Activated T-cell treated with anti-CD3 and anti-CD28 coated beads, Interleukin-2, amount 50 U/mL, for 24 hours (primary cell): ENCODE results near the gene PROM2.
"Not testable (repeated sequence)": the region's sequence is repeated elsewhere in the genome, so short reads cannot be mapped to it uniquely, and the experiment has no call there.

Source experiments
- DNase-seq: peaks from one replicate; pipeline ENCODE4 v3.0.0-alpha.2; 2020
- H3K27ac Mint-ChIP-seq: 2 replicates; pipeline ENCODE4 v1.8.0; 2020; ENCODE audit warnings: mild to moderate bottlenecking, mixed read lengths
- H3K27me3 Mint-ChIP-seq: 2 replicates; pipeline ENCODE4 v1.8.0; 2020; ENCODE audit warnings: mixed read lengths
- H3K36me3 Mint-ChIP-seq: 2 replicates; pipeline ENCODE4 v1.8.0; 2020; ENCODE audit warnings: low read depth, mixed read lengths
- H3K4me1 Mint-ChIP-seq: 2 replicates; pipeline ENCODE4 v1.8.0; 2020; ENCODE audit warnings: low read depth, mixed read lengths
- H3K4me3 Mint-ChIP-seq: 2 replicates; pipeline ENCODE4 v1.8.0; 2020; ENCODE audit warnings: mild to moderate bottlenecking, moderate library complexity, mixed read lengths
- H3K9me3 Mint-ChIP-seq: 2 replicates; pipeline ENCODE4 v1.8.0; 2020; ENCODE audit warnings: mixed read lengths

Gene PROM2

GRCh38 chr2:95274291-95275150 lies at the start of gene PROM2:
TSS of gene PROM2 (plus strand) at chr2:95274449. CDS start at chr2:95274586, 137 bp downstream.
- H3K9me3 Mint-ChIP-seq: no peaks in the 10 kb centered on the region
- H3K4me1 Mint-ChIP-seq: no peaks in the 10 kb centered on the region
- H3K27ac Mint-ChIP-seq: no peak within 1 kb of the TSS
- H3K4me3 Mint-ChIP-seq: no peak within 1 kb of the TSS
- no peaks in the 10 kb centered on the region for H3K36me3 Mint-ChIP-seq
- no peak for DNase-seq
- H3K27me3 Mint-ChIP-seq: no peaks in the 10 kb centered on the region

- H3K27ac Mint-ChIP-seq: no peak overlapping the region
- no peaks in the 10 kb centered on the region for H3K4me1 Mint-ChIP-seq
- DNase-seq: no peak
- H3K36me3 Mint-ChIP-seq: peaks cover 48% of the 10 kb centered on the region
- H3K4me3 Mint-ChIP-seq: no peak overlapping the region
- no peaks in the 10 kb centered on the region for H3K27me3 Mint-ChIP-seq
- peaks cover 56% of the 10 kb centered on the region for H3K9me3 Mint-ChIP-seq
These were observed 48.6 kb upstream of the PROM2 start for GRCh38 chr2:95225658-95226057.

- no peak for DNase-seq
- no peak overlapping the region for H3K4me3 Mint-ChIP-seq
- H3K4me1 Mint-ChIP-seq: no peaks in the 10 kb centered on the region
- no peaks in the 10 kb centered on the region for H3K27me3 Mint-ChIP-seq
- peaks cover 52% of the 10 kb centered on the region for H3K9me3 Mint-ChIP-seq
- H3K27ac Mint-ChIP-seq: no peak overlapping the region
- H3K36me3 Mint-ChIP-seq: peaks cover 18% of the 10 kb centered on the region
These were observed 42.5 kb upstream of the PROM2 start for GRCh38 chr2:95231723-95232122.

GRCh38 chr2:95232232-95232631 lies 42.0 kb upstream of the PROM2 start:
- Mint-ChIP-seq H3K36me3 (peaks cover 18% of the 10 kb centered on the region), H3K27me3 (no peaks in the 10 kb centered on the region), H3K4me3 (no peak overlapping the region), H3K9me3 (peaks cover 52% of the 10 kb centered on the region), H3K4me1 (no peaks in the 10 kb centered on the region), H3K27ac (no peak overlapping the region)
- no peak for DNase-seq

- Mint-ChIP-seq H3K9me3 (peaks cover 56% of the 10 kb centered on the region), H3K36me3 (peaks cover 11% of the 10 kb centered on the region), H3K27me3 (no peaks in the 10 kb centered on the region), H3K4me3 (no peak overlapping the region), H3K27ac (no peak overlapping the region), H3K4me1 (no peaks in the 10 kb centered on the region)
- no peak for DNase-seq
These were observed 39.9 kb upstream of the PROM2 start for GRCh38 chr2:95234286-95234785.

GRCh38 chr2:95234816-95235215 lies 39.4 kb upstream of the PROM2 start:
- no peaks in the 10 kb centered on the region for H3K27me3 Mint-ChIP-seq
- no peak overlapping the region for H3K4me3 Mint-ChIP-seq
- DNase-seq: no peak
- no peak overlapping the region for H3K27ac Mint-ChIP-seq
- peaks cover 55% of the 10 kb centered on the region for H3K9me3 Mint-ChIP-seq
- H3K36me3 Mint-ChIP-seq: peaks cover 11% of the 10 kb centered on the region
- no peaks in the 10 kb centered on the region for H3K4me1 Mint-ChIP-seq

GRCh38 chr2:95238131-95238530 lies 36.1 kb upstream of the PROM2 start:
- H3K9me3 Mint-ChIP-seq: peaks cover 56% of the 10 kb centered on the region

GRCh38 chr2:95240091-95240490 lies 34.2 kb upstream of the PROM2 start:
- DNase-seq: no peak
- H3K4me1 Mint-ChIP-seq: no peaks in the 10 kb centered on the region
- no peak overlapping the region for H3K4me3 Mint-ChIP-seq
- peaks cover 53% of the 10 kb centered on the region for H3K9me3 Mint-ChIP-seq
- no peaks in the 10 kb centered on the region for H3K27me3 Mint-ChIP-seq
- H3K27ac Mint-ChIP-seq: no peak overlapping the region
- H3K36me3 Mint-ChIP-seq: peaks cover 19% of the 10 kb centered on the region

More at GRCh38 chr2:95238131-95238530, 36.1 kb upstream of the PROM2 start:
- no peak for DNase-seq
- Mint-ChIP-seq H3K27me3 (no peaks in the 10 kb centered on the region), H3K4me1 (no peaks in the 10 kb centered on the region), H3K4me3 (no peak overlapping the region), H3K36me3 (peaks cover 16% of the 10 kb centered on the region), H3K27ac (no peak overlapping the region)

GRCh38 chr2:95240556-95240955 lies 33.7 kb upstream of the PROM2 start:
- Mint-ChIP-seq H3K9me3 (peaks cover 53% of the 10 kb centered on the region), H3K27me3 (no peaks in the 10 kb centered on the region)

GRCh38 chr2:95242084-95242483 lies 32.2 kb upstream of the PROM2 start:
- not testable (repeated sequence) for H3K27ac Mint-ChIP-seq, DNase-seq, H3K4me1 Mint-ChIP-seq, H3K27me3 Mint-ChIP-seq, H3K4me3 Mint-ChIP-seq
- peaks cover 54% of the 10 kb centered on the region for H3K9me3 Mint-ChIP-seq
- H3K36me3 Mint-ChIP-seq: peaks cover 19% of the 10 kb centered on the region

More at GRCh38 chr2:95240556-95240955, 33.7 kb upstream of the PROM2 start:
- Mint-ChIP-seq H3K4me3 (no peak overlapping the region), H3K36me3 (peaks cover 18% of the 10 kb centered on the region), H3K27ac (no peak overlapping the region), H3K4me1 (no peaks in the 10 kb centered on the region)
- DNase-seq: no peak

- no peak for DNase-seq
- Mint-ChIP-seq H3K4me1 (no peaks in the 10 kb centered on the region), H3K36me3 (no peaks in the 10 kb centered on the region), H3K4me3 (no peak overlapping the region), H3K27me3 (no peaks in the 10 kb centered on the region), H3K9me3 (peaks cover 27% of the 10 kb centered on the region), H3K27ac (no peak overlapping the region)
These were observed 16.0 kb upstream of the PROM2 start for GRCh38 chr2:95258271-95258670.

GRCh38 chr2:95260028-95261023 lies 13.9 kb upstream of the PROM2 start:
- no peak for DNase-seq
- Mint-ChIP-seq H3K27ac (no peak overlapping the region), H3K27me3 (no peaks in the 10 kb centered on the region), H3K9me3 (peaks cover 24% of the 10 kb centered on the region), H3K4me1 (no peaks in the 10 kb centered on the region), H3K4me3 (no peak overlapping the region), H3K36me3 (no peaks in the 10 kb centered on the region)

GRCh38 chr2:95261602-95262001 lies 12.6 kb upstream of the PROM2 start:
- Mint-ChIP-seq H3K27ac (no peak overlapping the region), H3K4me3 (no peak overlapping the region), H3K4me1 (no peaks in the 10 kb centered on the region), H3K36me3 (no peaks in the 10 kb centered on the region), H3K9me3 (peaks cover 20% of the 10 kb centered on the region), H3K27me3 (no peaks in the 10 kb centered on the region)
- DNase-seq: no peak

- H3K27me3 Mint-ChIP-seq: no peaks in the 10 kb centered on the region
- H3K4me1 Mint-ChIP-seq: no peaks in the 10 kb centered on the region
- no peak overlapping the region for H3K27ac Mint-ChIP-seq
- peaks cover 15% of the 10 kb centered on the region for H3K9me3 Mint-ChIP-seq
- no peaks in the 10 kb centered on the region for H3K36me3 Mint-ChIP-seq
- DNase-seq: no peak
- H3K4me3 Mint-ChIP-seq: no peak overlapping the region
These were observed 11.2 kb upstream of the PROM2 start for GRCh38 chr2:95262896-95263542.
